Breast epithelium (tissue), 4 donors: Measurements from ENCODE around the gene SEM1. TPM values are rescaled to one million over a fixed set of nuclear protein-coding genes. Genes with fewer than 3 reads are reported as not detected.

Experiments used
- DNase-seq, 2 donors: peaks; one replicate each; pipeline ENCODE4 v3.0.0-alpha.2; 2019; ENCODE audit warnings: low spot score in 2 of 2
- H3K27ac ChIP-seq, 2 donors: fragments of 200-600 bp; sonication (generic) in 1 of 2; one replicate each; pipeline ENCODE4 v1.5.1; 2016 to 2019; ENCODE audit warnings: mild to moderate bottlenecking in 1 of 2
- H3K27me3 ChIP-seq, 2 donors: fragments of 200-600 bp; sonication (generic) in 1 of 2; one replicate each; pipeline versions ENCODE4 v1.5.1 to v1.6.0; 2017 to 2019; ENCODE audit warnings: control low read depth in 1 of 2, mild to moderate bottlenecking in 1 of 2
- H3K36me3 ChIP-seq: fragments of 200-600 bp; one replicate; pipeline ENCODE4 v1.5.1; 2019
- H3K4me1 ChIP-seq, 2 donors: fragments of 200-600 bp; sonication (generic); one replicate each; pipeline ENCODE4 v1.5.1; 2016 to 2019; ENCODE audit warnings: control low read depth in 1 of 2
- H3K4me3 ChIP-seq, 3 donors: fragments of 200-600 bp; sonication (generic); 1 replicate in 2 of 3; 2 replicates in 1 of 3; pipeline ENCODE4 v1.5.1; 2016 to 2019; ENCODE audit warnings: mild to moderate bottlenecking in 3 of 3, moderate library complexity in 2 of 3
- H3K9me3 ChIP-seq, 2 donors: fragments of 200-600 bp; sonication (generic) in 1 of 2; one replicate each; pipeline ENCODE4 v1.5.1; 2016 to 2019; ENCODE audit warnings: control low read depth in 1 of 2
- POLR2A ChIP-seq: fragments of 450-650 bp; IDR thresholded peaks from one replicate; pipeline ENCODE4 v1.6.1; 2016; ENCODE audit warnings: antibody characterized with exemption, mild to moderate bottlenecking, moderate library complexity
- POLR2AphosphoS5 ChIP-seq, 3 donors: sonication (generic); formaldehyde crosslinking; IDR thresholded peaks; one replicate each; pipeline ENCODE4 v1.6.1; 2017; ENCODE audit warnings: antibody characterized with exemption in 3 of 3
- intact Hi-C: fragments of 100-400 bp; cut with DNase I; formaldehyde crosslinking; loops from one replicate; pipeline ENCODE4 v1.15.1; 2023; ENCODE audit warnings: low total_unique reads
- total RNA-seq, 3 donors: library from RNA; depleted of rRNA; stranded (reverse); fragments of >200 nt; gene quantifications; one replicate each; pipeline ENCODE4 v1.1.0, GENCODE V29; 2016
- TF ChIP-seq, protein P1 (sequence below), 3 donors: fragments of 450-650 bp; IDR thresholded peaks; one replicate each; pipeline ENCODE4 v1.5.1; 2016 to 2017; ENCODE audit warnings: antibody characterized with exemption in 3 of 3, mild to moderate bottlenecking in 3 of 3, moderate library complexity in 3 of 3

The SEM1 gene
- total RNA-seq, 3 donors from 2014 or later, result 26.6 to 37.4 (median 28.5) TPM

DNA sequence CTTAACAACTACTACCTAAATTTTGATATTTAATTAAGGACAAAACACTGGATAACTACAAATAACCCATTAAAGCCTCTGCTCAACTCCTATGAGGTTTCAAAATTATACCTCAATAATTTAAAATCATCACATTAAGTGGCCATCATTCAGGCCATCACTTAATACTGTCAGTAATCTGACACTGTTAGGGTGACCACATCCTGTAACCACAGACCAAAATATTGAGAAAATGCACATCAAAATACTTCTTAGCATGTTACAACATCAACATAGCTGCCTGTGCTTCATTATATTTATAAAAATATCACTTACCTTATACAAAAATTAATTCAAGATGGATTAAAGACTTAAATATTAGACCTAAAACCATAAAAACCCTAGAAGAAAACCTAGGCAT, 23.3 kb downstream of the SEM1 start:
- Histone ChIP-seq H3K36me3 (no peaks in the 10 kb centered on the region), H3K27ac (no peak overlapping the region), H3K27me3 (no peaks in the 10 kb centered on the region), H3K4me1 (no peaks in the 10 kb centered on the region), H3K9me3 (peaks cover 0 to 8% of the 10 kb centered on the region in 2 donors), H3K4me3 (no peak overlapping the region)
- TF ChIP-seq POLR2AphosphoS5 (IDR thresholded peaks at IDR 0.05) (no peak), POLR2A (no peak)
- TF ChIP-seq, protein P1, sequence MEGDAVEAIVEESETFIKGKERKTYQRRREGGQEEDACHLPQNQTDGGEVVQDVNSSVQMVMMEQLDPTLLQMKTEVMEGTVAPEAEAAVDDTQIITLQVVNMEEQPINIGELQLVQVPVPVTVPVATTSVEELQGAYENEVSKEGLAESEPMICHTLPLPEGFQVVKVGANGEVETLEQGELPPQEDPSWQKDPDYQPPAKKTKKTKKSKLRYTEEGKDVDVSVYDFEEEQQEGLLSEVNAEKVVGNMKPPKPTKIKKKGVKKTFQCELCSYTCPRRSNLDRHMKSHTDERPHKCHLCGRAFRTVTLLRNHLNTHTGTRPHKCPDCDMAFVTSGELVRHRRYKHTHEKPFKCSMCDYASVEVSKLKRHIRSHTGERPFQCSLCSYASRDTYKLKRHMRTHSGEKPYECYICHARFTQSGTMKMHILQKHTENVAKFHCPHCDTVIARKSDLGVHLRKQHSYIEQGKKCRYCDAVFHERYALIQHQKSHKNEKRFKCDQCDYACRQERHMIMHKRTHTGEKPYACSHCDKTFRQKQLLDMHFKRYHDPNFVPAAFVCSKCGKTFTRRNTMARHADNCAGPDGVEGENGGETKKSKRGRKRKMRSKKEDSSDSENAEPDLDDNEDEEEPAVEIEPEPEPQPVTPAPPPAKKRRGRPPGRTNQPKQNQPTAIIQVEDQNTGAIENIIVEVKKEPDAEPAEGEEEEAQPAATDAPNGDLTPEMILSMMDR (IDR thresholded peaks at IDR 0.05), result no peak
- intact Hi-C loops, result no loop called here
- no peak for DNase-seq

- no peak overlapping the region for H3K4me3 ChIP-seq
- peaks cover 0 to 8% of the 10 kb centered on the region in 2 donors for H3K9me3 ChIP-seq
- H3K36me3 ChIP-seq, result no peaks in the 10 kb centered on the region
- DNase-seq, result no peak
- intact Hi-C loops, result no loop called here
- H3K27me3 ChIP-seq, result no peaks in the 10 kb centered on the region
- no peaks in the 10 kb centered on the region for H3K4me1 ChIP-seq
- no peak for TF ChIP-seq POLR2AphosphoS5 (IDR thresholded peaks at IDR 0.05)
- TF ChIP-seq POLR2A, result no peak
- TF ChIP-seq, protein P1 (IDR thresholded peaks at IDR 0.05), result no peak
- H3K27ac ChIP-seq, result no peak overlapping the region
Observed at GRCh38 chr7:96685755-96686154, 23.9 kb downstream of the SEM1 start.

DNA sequence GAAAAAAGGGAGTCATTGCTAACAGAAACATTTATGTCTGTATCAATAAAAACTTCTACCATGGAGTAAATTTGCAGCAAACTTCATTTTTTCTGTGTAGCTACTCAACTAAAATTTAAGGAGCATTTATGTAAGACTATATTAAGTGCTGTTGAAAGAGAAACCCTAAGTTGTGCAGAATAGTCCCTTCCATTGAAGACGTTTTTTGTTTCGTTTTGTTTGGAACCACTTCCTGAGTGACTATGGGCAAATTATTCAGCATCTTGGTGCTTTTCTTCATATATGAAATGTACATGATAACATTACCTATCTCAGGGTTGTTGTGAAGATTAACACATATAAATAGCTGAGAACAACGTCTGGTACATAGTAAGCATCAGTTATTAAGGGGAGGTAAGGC, 24.3 kb downstream of the SEM1 start:
- Histone ChIP-seq H3K27me3 (no peaks in the 10 kb centered on the region), H3K4me1 (no peaks in the 10 kb centered on the region), H3K36me3 (no peaks in the 10 kb centered on the region), H3K4me3 (no peak overlapping the region), H3K27ac (no peak overlapping the region), H3K9me3 (peaks cover 0 to 8% of the 10 kb centered on the region in 2 donors)
- no peak for DNase-seq
- intact Hi-C loops, result no loop called here
- TF ChIP-seq POLR2AphosphoS5 (IDR thresholded peaks at IDR 0.05) (no peak), POLR2A (no peak)
- TF ChIP-seq, protein P1 (IDR thresholded peaks at IDR 0.05), result no peak

DNA sequence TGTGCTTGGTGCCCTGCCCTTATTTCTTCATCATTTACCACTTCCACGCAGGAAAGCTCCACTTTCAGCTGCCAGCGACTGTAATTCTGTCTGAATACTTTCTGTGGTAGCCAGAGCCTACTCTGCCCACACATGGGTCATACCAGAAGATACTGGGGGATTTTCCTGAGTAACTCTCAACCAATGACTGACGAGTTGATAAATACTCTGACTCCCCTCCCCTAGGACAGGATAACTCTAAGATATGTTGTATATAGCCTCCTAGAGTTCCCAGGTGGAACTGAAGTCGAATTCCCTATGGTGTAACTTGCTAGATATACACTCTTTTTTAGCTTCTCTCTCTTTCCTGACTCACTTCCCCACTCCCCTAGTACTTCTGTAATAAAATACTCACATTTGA, 29.8 kb downstream of the SEM1 start:
- H3K36me3 ChIP-seq, result no peaks in the 10 kb centered on the region
- intact Hi-C loops, result no loop called here
- no peak for TF ChIP-seq POLR2AphosphoS5 (IDR thresholded peaks at IDR 0.05)
- TF ChIP-seq, protein P1 (IDR thresholded peaks at IDR 0.05), result no peak
- TF ChIP-seq POLR2A, result no peak
- no peak overlapping the region for H3K27ac ChIP-seq
- H3K27me3 ChIP-seq, result no peaks in the 10 kb centered on the region
- H3K9me3 ChIP-seq, result peaks cover 0 to 8% of the 10 kb centered on the region in 2 donors
- no peaks in the 10 kb centered on the region for H3K4me1 ChIP-seq
- no peak overlapping the region for H3K4me3 ChIP-seq
- no peak for DNase-seq

GRCh38 chr7:96676919-96677318, 32.7 kb downstream of the SEM1 start:
- Histone ChIP-seq H3K27me3 (no peaks in the 10 kb centered on the region), H3K36me3 (no peaks in the 10 kb centered on the region), H3K9me3 (peaks cover 0 to 5% of the 10 kb centered on the region in 2 donors), H3K27ac (no peak overlapping the region), H3K4me1 (no peaks in the 10 kb centered on the region), H3K4me3 (no peak overlapping the region)
- intact Hi-C loops, result no loop called here
- DNase-seq, result no peak
- TF ChIP-seq POLR2AphosphoS5 (IDR thresholded peaks at IDR 0.05), result no peak
- TF ChIP-seq, protein P1 (IDR thresholded peaks at IDR 0.05), result no peak
- no peak for TF ChIP-seq POLR2A
